ENCODE results near the gene RAB15. TPM values are rescaled to one million over a fixed set of nuclear protein-coding genes. Genes with fewer than 3 reads are reported as not detected.

RAB15 gene
- total RNA-seq, 2 donors from 2014 or later = 3.2 to 7.8 TPM

DNA sequence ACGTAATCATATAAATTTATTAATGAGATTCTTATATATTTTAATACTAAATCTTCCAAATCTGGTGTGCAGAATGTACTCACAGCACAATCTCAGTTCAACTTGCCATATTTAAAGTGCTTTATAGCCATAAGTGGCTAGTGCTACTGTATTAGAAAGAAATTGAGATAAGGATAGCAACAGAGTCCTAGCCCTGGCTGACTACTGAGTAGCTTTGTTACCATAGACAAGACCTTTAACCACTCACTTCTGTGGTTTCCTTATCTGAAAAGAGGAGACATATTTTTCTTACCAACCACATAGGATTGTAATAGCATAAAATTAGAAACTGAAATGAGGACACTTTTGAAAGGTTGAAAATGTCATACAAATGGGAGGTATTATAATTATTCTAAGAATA, 59.9 kb downstream of the RAB15 start:
- Histone ChIP-seq H3K27me3 (replicated peaks; ENCODE audit: insufficient read depth) (no peaks in the 10 kb centered on the region), H3K9me3 (no peaks in the 10 kb centered on the region), H3K4me3 (no peak overlapping the region), H3K27ac (no peak overlapping the region), H3K4me1 (ENCODE audit: control insufficient read depth in 1 of 2, low read depth in 2 of 2) (peaks cover 9 to 23% of the 10 kb centered on the region in 2 donors), H3K36me3 (no peaks in the 10 kb centered on the region)
- TF ChIP-seq, protein P1, sequence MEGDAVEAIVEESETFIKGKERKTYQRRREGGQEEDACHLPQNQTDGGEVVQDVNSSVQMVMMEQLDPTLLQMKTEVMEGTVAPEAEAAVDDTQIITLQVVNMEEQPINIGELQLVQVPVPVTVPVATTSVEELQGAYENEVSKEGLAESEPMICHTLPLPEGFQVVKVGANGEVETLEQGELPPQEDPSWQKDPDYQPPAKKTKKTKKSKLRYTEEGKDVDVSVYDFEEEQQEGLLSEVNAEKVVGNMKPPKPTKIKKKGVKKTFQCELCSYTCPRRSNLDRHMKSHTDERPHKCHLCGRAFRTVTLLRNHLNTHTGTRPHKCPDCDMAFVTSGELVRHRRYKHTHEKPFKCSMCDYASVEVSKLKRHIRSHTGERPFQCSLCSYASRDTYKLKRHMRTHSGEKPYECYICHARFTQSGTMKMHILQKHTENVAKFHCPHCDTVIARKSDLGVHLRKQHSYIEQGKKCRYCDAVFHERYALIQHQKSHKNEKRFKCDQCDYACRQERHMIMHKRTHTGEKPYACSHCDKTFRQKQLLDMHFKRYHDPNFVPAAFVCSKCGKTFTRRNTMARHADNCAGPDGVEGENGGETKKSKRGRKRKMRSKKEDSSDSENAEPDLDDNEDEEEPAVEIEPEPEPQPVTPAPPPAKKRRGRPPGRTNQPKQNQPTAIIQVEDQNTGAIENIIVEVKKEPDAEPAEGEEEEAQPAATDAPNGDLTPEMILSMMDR (IDR thresholded peaks at IDR 0.05) = no peak
- DNase-seq (ENCODE audit: low spot score) = no peak
- no peak for ATAC-seq (ENCODE audit: insufficient number of reproducible peaks, low FRiP score, low read depth)

DNA sequence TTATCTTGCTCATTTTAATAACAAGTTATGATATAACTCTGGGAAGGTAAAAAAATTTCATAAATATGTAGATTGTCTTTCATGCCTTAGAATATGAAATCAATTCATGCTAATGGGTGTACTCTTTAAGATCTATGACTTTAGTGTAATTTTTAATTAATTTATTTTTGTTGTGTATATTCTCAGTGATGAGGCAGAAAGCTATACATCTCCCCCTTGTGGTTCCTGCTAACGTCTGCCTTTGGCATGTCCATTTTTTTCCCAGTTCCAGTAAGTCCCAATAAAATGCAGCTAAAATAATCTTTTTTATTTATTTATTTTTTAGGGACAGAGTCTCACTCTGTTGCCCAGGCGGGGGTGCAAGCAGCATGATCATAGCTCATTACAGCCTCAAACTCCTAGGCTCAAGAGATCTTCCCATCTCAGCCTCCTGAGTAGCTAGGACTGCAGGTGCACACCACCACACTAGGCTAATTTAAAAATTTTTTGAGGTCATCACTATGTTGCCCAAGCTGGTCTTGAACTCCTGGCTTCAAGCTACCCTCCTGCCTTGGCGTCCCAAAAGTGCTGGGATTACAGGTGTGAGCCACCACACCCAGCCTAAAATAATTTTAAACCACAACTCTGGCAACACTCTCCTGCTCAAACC, 61.2 kb downstream of the RAB15 start:
- Histone ChIP-seq H3K9me3 (no peaks in the 10 kb centered on the region), H3K27ac (no peak overlapping the region), H3K36me3 (no peaks in the 10 kb centered on the region), H3K4me1 (ENCODE audit: control insufficient read depth in 1 of 2, low read depth in 2 of 2) (peaks cover 7 to 14% of the 10 kb centered on the region in 2 donors), H3K27me3 (replicated peaks; ENCODE audit: insufficient read depth) (no peaks in the 10 kb centered on the region), H3K4me3 (no peak overlapping the region)
- DNase-seq (ENCODE audit: low spot score) (no peak), ATAC-seq (ENCODE audit: insufficient number of reproducible peaks, low FRiP score, low read depth) (no peak)
- TF ChIP-seq, protein P1 (IDR thresholded peaks at IDR 0.05) = peak; percentile 29

DNA sequence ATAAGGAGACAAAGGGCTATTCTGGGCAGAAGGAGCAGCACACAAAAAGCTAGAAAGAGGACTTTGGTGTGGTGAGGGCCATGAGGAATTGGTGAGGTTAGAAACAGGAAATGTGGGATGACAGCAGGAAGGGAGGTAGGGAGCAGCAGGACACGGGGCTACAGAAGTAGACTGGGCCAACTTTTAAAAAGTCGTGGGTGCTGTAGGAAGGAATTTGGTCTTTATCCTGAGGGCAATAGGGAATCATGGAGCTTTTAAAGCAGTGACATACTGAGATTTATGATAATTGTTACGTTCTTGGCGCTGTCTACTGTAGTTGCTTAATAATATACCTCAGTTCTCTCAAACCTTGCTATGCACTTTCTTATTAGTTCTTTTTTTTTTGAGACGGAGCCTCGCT, 66.1 kb downstream of the RAB15 start:
- ATAC-seq (ENCODE audit: insufficient number of reproducible peaks, low FRiP score, low read depth) = no peak
- TF ChIP-seq, protein P1 (IDR thresholded peaks at IDR 0.05) = no peak

DNA sequence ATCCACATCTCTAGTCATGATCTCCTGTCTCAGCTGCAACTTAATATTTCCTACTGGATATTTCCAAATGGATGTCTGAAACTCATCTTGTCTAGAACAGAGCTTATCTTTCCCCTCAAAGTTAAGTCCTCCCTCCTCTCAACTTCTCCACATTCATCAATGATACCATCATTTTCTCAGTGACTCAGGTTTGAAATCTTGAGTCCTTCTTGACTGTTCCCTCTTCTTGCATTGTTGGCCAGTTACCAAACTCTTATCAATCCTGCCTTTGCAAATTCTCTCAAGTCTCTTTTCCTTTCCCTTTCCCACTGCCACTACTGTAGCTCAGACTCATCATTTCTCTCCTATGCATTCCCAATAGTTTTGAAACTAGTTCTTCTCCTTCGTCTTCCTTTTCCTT, 72.2 kb downstream of the RAB15 start:
- Histone ChIP-seq H3K27ac (no peak overlapping the region), H3K9me3 (no peaks in the 10 kb centered on the region), H3K36me3 (no peaks in the 10 kb centered on the region), H3K4me3 (no peak overlapping the region), H3K4me1 (ENCODE audit: control insufficient read depth in 1 of 2, low read depth in 2 of 2) (no peaks in the 10 kb centered on the region), H3K27me3 (replicated peaks; ENCODE audit: insufficient read depth) (no peaks in the 10 kb centered on the region)
- DNase-seq (ENCODE audit: low spot score) (no peak), ATAC-seq (ENCODE audit: insufficient number of reproducible peaks, low FRiP score, low read depth) (no peak)
- TF ChIP-seq, protein P1 (IDR thresholded peaks at IDR 0.05) = no peak

More for the DNA sequence above, 66.1 kb downstream of the RAB15 start:
- no peaks in the 10 kb centered on the region for H3K9me3 ChIP-seq
- H3K36me3 ChIP-seq = no peaks in the 10 kb centered on the region
- H3K27me3 ChIP-seq (replicated peaks; ENCODE audit: insufficient read depth) = no peaks in the 10 kb centered on the region
- no peaks in the 10 kb centered on the region for H3K4me1 ChIP-seq (ENCODE audit: control insufficient read depth in 1 of 2, low read depth in 2 of 2)
- no peak overlapping the region for H3K4me3 ChIP-seq
- DNase-seq (ENCODE audit: low spot score) = no peak
- no peak overlapping the region for H3K27ac ChIP-seq

Other genes with a start within 250 kb of the RAB15 start
- gene SPTB, start 92.4 kb downstream of the RAB15 start, total RNA-seq = 1 to 10 TPM; 5.6 to 9.9 TPM
- 100 to 1,000 TPM; 115 to 128 TPM for gene CHURC1, start 57.9 kb downstream of the RAB15 start, total RNA-seq
- 1 to 10 TPM in 1 of 2 donors, not detected in 1; 5.0 TPM for gene GPX2, start 29.6 kb downstream of the RAB15 start, total RNA-seq
- 10 to 100 TPM in 1 of 2 donors, 1 to 10 TPM in 1; 6.8 to 18.3 TPM for gene FNTB, start 14.6 kb upstream of the RAB15 start, total RNA-seq
- gene MAX, start 130.2 kb upstream of the RAB15 start, total RNA-seq = 10 to 100 TPM; 33.2 to 52.8 TPM

Data from thoracic aorta (tissue), 2 donors.